NCI-H1436 treated with DMSO at 0.1 percent for 48 hours (cell line): Measurements from ENCODE around the gene DCANP1.

Source experiments
- DNase-seq: peaks from one replicate; lab custom pipeline; 2025; lab: John Stamatoyannopoulos, UW

DCANP1 gene

GRCh38 chr5:135456238-135457099, 9.3 kb upstream of the DCANP1 start:
- DNase-seq, result no peak

GRCh38 chr5:135455876-135456237, 8.7 kb upstream of the DCANP1 start:
- no peak for DNase-seq

- no peak for DNase-seq
Measured at GRCh38 chr5:135454946-135455345, 7.8 kb upstream of the DCANP1 start.

- DNase-seq, result no peak
Measured at GRCh38 chr5:135453613-135454012, 6.5 kb upstream of the DCANP1 start.

- DNase-seq, result no peak
Measured at GRCh38 chr5:135452321-135453030, 5.3 kb upstream of the DCANP1 start, which contains the start of gene TIFAB. Gene TIFAB (minus strand): TSS chr5:135452351. CDS start chr5:135449939, 2,412 bp downstream.

- no peak for DNase-seq
Measured at GRCh38 chr5:135451581-135452320, 4.6 kb upstream of the DCANP1 start.

GRCh38 chr5:135450952-135451351, 3.8 kb upstream of the DCANP1 start:
- no peak for DNase-seq

- no peak for DNase-seq
Measured at GRCh38 chr5:135450336-135450735, 3.2 kb upstream of the DCANP1 start.

- DNase-seq, result no peak
Measured at GRCh38 chr5:135449644-135450043, 2.5 kb upstream of the DCANP1 start.

GRCh38 chr5:135448791-135449507, 1.8 kb upstream of the DCANP1 start:
- no peak for DNase-seq

- DNase-seq, result no peak
Measured at GRCh38 chr5:135448071-135448739, 1.1 kb upstream of the DCANP1 start.

- no peak for DNase-seq
Measured at GRCh38 chr5:135446615-135447014, 533 bp downstream of the DCANP1 start.

GRCh38 chr5:135446206-135446605, 942 bp downstream of the DCANP1 start:
- no peak for DNase-seq

- DNase-seq, result no peak
Measured at GRCh38 chr5:135445306-135445985, 1.7 kb downstream of the DCANP1 start.

- no peak for DNase-seq
Measured at GRCh38 chr5:135444881-135445280, 2.3 kb downstream of the DCANP1 start.

- DNase-seq, result no peak
Measured at GRCh38 chr5:135444360-135444759, 2.8 kb downstream of the DCANP1 start.

GRCh38 chr5:135443161-135443960, 3.8 kb downstream of the DCANP1 start:
- DNase-seq, result no peak

- no peak for DNase-seq
Measured at GRCh38 chr5:135442431-135443160, 4.6 kb downstream of the DCANP1 start.

- no peak for DNase-seq
Measured at GRCh38 chr5:135441919-135442318, 5.2 kb downstream of the DCANP1 start.
